GM21526 (cell line): Measurements from ENCODE around the gene FAM43B.

ENCODE experiments used
- ATAC-seq: cut with Tn5 transposase; IDR thresholded peaks from one replicate; pipeline ENCODE4 v1.9.1; 2021; ENCODE audit warnings: moderate library complexity; ENCODE audit not compliant: unreplicated experiment, low FRiP score

FAM43B gene

GRCh38 chr1:20589331-20590278 lies 37.2 kb downstream of the FAM43B start:
- no peak for ATAC-seq

- ATAC-seq, result no peak
Observed at GRCh38 chr1:20590306-20590777, 38.0 kb downstream of the FAM43B start.

GRCh38 chr1:20593756-20594155 lies 41.4 kb downstream of the FAM43B start:
- no peak for ATAC-seq

- ATAC-seq, result no peak
Observed at GRCh38 chr1:20594746-20595145, 42.4 kb downstream of the FAM43B start.

DNA sequence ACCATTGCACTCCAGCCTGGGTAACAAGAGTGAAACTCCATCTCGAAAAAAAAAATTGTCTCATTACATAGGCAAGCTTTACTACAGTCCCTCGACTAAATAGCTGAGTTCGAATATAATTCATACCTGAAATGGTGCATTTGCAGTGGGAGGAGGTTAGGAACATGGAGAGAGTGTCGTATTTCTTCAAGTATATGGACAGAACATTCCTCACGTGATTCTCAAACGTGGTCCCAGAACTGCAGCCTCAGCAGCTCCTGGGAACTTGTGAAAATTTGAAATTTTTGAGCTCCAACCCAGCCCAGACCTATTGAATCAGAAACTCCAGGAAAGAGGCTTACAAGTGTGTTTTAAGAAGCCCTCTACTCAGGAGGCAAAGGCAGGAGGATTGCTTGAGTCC lies 43.7 kb downstream of the FAM43B start:
- no peak for ATAC-seq

DNA sequence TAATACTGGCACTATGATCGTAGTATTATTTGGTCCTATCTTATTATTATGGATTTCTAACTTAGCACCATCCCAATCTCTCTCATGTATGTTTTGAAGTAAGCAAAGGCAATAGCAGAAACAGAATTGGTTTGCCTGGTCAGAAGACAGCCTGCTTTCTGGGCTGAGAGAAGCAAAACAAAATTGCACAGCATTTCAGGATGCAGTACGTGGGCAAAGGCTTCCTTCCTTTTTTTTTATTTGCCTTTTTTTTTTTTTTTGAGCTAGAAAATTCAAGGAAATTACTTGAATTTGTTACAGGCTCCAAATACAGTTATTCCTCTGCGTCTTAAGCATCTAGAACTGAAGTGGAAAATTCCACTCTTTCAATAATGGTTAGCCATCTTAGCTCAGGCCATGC lies 45.3 kb downstream of the FAM43B start:
- ATAC-seq, result no peak

DNA sequence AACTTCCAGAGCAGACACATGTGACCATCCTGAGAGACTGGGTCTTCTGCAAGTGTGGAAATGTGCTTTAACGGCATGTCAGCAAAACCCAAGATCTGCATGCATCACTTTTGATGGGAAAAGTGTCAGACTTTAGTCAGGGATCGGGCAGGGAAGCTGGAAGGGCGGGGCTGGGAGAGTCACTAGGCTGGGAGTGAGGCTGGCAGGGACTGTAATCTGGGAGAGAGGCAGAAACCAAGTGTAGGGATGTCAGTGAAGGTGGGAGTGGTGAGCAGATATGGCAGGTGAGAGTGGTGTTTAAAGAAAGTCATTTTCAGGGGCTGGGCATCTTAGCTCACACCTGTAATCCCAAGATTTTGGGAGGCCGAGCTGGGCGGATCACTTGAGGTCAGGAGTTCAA lies 47.8 kb downstream of the FAM43B start:
- no peak for ATAC-seq

- ATAC-seq, result no peak
Observed at GRCh38 chr1:20601129-20601825, 48.9 kb downstream of the FAM43B start.

- ATAC-seq, result no peak
Observed at GRCh38 chr1:20602851-20603450, 50.6 kb downstream of the FAM43B start.

GRCh38 chr1:20603504-20604464 lies 51.4 kb downstream of the FAM43B start:
- ATAC-seq, result no peak
